WERI-Rb-1 (cell line): ENCODE results near the gene NOG.

Experiments used
- DNase-seq: peaks from one replicate; pipeline ENCODE4 v3.0.0-alpha.2; 2020
- H3K27ac ChIP-seq: fragments of 250-450 bp; sonication (Bioruptor Pico); 2 replicates; pipeline ENCODE4 v1.5.1; 2020; ENCODE audit warnings: mild to moderate bottlenecking, moderate library complexity
- H3K27me3 ChIP-seq: fragments of 250-450 bp; sonication (Bioruptor Pico); 2 replicates; pipeline ENCODE4 v1.5.1; 2021; ENCODE audit warnings: mild to moderate bottlenecking, low read depth, moderate library complexity; ENCODE audit not compliant: insufficient read depth, severe bottlenecking
- H3K36me3 ChIP-seq: fragments of 250-450 bp; sonication (Bioruptor Pico); 2 replicates; pipeline ENCODE4 v1.5.1; 2020; ENCODE audit warnings: mild to moderate bottlenecking, moderate library complexity
- H3K4me3 ChIP-seq: 2 replicates; pipeline ENCODE4 v1.5.1; 2011; ENCODE audit warnings: low read depth, mild to moderate bottlenecking, control low read depth, low read length
- H3K9me3 ChIP-seq: fragments of 250-450 bp; sonication (Bioruptor Pico); 2 replicates; pipeline ENCODE4 v1.5.1; 2021; ENCODE audit warnings: mild to moderate bottlenecking, moderate library complexity; ENCODE audit not compliant: severe bottlenecking
- TF ChIP-seq, protein P1 (sequence below): IDR thresholded peaks from 2 replicates; pipeline ENCODE4 v1.5.1; 2011; ENCODE audit warnings: low read depth, mild to moderate bottlenecking, control low read depth, inconsistent platforms, low read length

Gene NOG

DNA sequence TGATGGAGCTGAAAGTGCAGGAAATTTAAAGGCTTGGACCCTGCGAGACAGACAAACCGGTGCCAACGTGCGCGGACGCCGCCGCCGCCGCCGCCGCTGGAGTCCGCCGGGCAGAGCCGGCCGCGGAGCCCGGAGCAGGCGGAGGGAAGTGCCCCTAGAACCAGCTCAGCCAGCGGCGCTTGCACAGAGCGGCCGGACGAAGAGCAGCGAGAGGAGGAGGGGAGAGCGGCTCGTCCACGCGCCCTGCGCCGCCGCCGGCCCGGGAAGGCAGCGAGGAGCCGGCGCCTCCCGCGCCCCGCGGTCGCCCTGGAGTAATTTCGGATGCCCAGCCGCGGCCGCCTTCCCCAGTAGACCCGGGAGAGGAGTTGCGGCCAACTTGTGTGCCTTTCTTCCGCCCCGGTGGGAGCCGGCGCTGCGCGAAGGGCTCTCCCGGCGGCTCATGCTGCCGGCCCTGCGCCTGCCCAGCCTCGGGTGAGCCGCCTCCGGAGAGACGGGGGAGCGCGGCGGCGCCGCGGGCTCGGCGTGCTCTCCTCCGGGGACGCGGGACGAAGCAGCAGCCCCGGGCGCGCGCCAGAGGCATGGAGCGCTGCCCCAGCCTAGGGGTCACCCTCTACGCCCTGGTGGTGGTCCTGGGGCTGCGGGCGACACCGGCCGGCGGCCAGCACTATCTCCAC, at the start of gene NOG:
Gene NOG (plus strand): TSS at position 54 of the 674 bp plus-strand sequence. CDS start 525 bp downstream, at position 579.
- no peak within 1 kb of the TSS for H3K27ac ChIP-seq
- H3K27me3 ChIP-seq: peaks cover 69% of the 10 kb centered on the region
- peak; percentile 70 for DNase-seq

DNA sequence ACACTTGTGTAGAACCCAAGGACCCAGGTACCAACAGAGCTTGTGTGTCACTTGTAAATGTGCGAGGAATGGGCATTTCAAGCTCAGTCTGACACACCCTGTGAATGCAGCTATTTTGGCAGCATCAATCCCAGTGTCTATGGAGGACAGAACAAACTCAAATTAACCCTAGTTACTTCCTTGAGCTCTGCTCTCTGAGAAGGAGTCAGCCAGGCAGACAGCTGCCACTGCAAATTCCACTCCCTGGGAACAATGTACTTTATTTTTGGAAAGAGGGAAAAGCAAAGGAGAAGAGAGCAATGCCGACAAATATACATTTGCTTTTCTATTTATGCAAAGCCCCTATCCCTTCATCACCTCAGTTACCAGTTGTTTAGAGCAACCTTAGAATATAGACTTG, 48.4 kb upstream of the NOG start:
- no peak for DNase-seq
- no peaks in the 10 kb centered on the region for H3K36me3 ChIP-seq
- TF ChIP-seq, protein P1, sequence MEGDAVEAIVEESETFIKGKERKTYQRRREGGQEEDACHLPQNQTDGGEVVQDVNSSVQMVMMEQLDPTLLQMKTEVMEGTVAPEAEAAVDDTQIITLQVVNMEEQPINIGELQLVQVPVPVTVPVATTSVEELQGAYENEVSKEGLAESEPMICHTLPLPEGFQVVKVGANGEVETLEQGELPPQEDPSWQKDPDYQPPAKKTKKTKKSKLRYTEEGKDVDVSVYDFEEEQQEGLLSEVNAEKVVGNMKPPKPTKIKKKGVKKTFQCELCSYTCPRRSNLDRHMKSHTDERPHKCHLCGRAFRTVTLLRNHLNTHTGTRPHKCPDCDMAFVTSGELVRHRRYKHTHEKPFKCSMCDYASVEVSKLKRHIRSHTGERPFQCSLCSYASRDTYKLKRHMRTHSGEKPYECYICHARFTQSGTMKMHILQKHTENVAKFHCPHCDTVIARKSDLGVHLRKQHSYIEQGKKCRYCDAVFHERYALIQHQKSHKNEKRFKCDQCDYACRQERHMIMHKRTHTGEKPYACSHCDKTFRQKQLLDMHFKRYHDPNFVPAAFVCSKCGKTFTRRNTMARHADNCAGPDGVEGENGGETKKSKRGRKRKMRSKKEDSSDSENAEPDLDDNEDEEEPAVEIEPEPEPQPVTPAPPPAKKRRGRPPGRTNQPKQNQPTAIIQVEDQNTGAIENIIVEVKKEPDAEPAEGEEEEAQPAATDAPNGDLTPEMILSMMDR: no peak
- no peak overlapping the region for H3K27ac ChIP-seq
- no peaks in the 10 kb centered on the region for H3K9me3 ChIP-seq
- H3K27me3 ChIP-seq: peaks cover 9% of the 10 kb centered on the region
- H3K4me3 ChIP-seq: no peak overlapping the region

More for the DNA sequence above, at the start of gene NOG:
- no peaks in the 10 kb centered on the region for H3K36me3 ChIP-seq
- peak within 1 kb of the TSS; percentile 54 for H3K4me3 ChIP-seq
- H3K9me3 ChIP-seq: no peaks in the 10 kb centered on the region
- TF ChIP-seq, protein P1: no peak

DNA sequence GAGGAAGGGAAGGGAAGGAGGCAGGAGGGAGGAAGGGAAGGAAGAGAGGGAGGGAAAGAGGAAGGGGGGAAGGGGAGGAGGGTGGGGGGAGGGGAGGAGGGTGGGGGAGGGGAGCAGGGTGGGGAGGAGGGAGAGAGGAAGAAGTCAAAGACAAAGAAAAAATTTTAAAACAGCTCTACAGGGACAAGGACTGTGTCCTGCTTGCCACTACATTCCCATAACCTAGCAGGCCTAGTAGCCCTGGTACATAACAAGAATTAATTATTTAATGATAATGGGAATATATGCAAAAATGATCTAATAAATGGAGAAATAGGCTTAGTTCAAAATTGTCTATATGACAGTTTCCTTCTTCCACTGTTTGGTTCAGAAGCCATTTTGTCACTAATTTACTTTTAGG, 47.6 kb upstream of the NOG start:
- DNase-seq: no peak
- no peak overlapping the region for H3K4me3 ChIP-seq
- H3K27ac ChIP-seq: no peak overlapping the region
- H3K9me3 ChIP-seq: no peaks in the 10 kb centered on the region
- TF ChIP-seq, protein P1: no peak
- peaks cover 9% of the 10 kb centered on the region for H3K27me3 ChIP-seq
- H3K36me3 ChIP-seq: no peaks in the 10 kb centered on the region

DNA sequence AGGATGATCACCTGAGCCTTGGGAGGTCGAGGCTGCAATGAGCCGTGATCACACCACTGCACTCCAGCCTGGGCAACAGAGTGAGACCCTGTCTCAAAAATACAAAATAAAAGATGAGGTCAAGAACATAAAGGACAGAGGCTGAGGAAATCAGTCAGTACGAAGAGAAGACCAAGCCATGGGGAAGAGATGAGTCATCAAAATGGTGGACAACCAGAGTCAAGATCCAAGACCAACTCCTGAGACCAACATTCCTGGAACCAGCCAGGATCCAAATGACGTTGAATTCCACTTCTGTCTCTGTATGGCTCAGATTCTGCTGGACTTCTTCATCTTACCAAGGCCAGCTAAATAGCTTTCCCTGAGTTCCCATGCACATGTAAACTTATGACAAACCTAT, 44.8 kb upstream of the NOG start:
- no peaks in the 10 kb centered on the region for H3K9me3 ChIP-seq
- DNase-seq: no peak
- H3K4me3 ChIP-seq: no peak overlapping the region
- TF ChIP-seq, protein P1: no peak
- peaks cover 24% of the 10 kb centered on the region for H3K27me3 ChIP-seq
- no peak overlapping the region for H3K27ac ChIP-seq
- H3K36me3 ChIP-seq: no peaks in the 10 kb centered on the region

DNA sequence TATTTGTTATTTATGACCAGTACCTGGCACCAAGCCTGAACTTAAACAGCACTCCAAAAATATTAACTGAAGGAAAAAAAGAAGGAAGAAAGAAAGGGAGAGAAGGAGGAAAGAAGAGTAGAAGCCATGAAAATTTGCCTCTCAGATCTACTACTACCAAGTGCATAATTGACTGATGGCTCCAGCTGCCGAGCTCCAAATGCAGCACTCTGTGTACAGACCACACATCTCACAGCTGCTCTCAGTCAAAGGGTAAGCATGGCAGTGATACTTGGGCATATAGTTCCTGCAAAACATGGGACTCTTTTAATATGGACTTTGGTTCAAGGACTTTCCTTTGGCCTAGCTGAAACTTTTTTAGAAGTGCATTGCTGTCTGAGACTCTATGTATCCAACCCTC, 44.0 kb upstream of the NOG start:
- Histone ChIP-seq H3K27me3 (peaks cover 24% of the 10 kb centered on the region), H3K36me3 (no peaks in the 10 kb centered on the region), H3K4me3 (no peak overlapping the region), H3K27ac (no peak overlapping the region), H3K9me3 (no peaks in the 10 kb centered on the region)
- TF ChIP-seq, protein P1: no peak
- DNase-seq: no peak

DNA sequence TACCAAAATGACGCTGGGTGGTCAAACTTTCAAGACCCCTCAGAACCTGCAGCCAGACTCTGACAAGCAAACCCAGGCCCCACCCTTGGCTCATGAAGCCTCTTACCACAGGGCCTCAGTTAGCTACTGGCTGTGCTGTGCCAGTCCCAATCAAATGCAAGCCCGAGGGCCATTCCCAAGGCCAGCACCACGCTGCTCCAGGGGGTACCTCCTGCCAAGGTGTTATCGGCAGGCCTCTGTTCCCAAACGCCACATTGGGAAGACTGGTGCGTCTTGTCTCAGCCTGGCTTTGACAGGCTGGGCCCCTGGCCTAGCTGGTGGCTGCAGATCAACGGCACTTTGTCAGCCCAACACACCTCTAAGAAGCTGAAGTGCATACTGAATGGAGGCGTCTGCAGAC, 35.8 kb upstream of the NOG start:
- no peaks in the 10 kb centered on the region for H3K36me3 ChIP-seq
- H3K4me3 ChIP-seq: no peak overlapping the region
- H3K27ac ChIP-seq: no peak overlapping the region
- H3K9me3 ChIP-seq: peaks cover 5% of the 10 kb centered on the region
- peaks cover 35% of the 10 kb centered on the region for H3K27me3 ChIP-seq
- TF ChIP-seq, protein P1: no peak
- no peak for DNase-seq
